Ectodermal cell (in vitro differentiated cells): ENCODE results near the gene APOBEC3C.
"Not testable (repeated sequence)": the region's sequence is repeated elsewhere in the genome, so short reads cannot be mapped to it uniquely, and the experiment has no call there.

Experiments
- H3K27ac ChIP-seq: 2 replicates; pipeline ENCODE4 v1.7.0; 2013; ENCODE audit warnings: mild to moderate bottlenecking, low read depth, low read length; ENCODE audit not compliant: insufficient read depth, poor library complexity, severe bottlenecking
- H3K27me3 ChIP-seq: 2 replicates; pipeline ENCODE4 v1.7.0; 2013; ENCODE audit warnings: mild to moderate bottlenecking, low read length; ENCODE audit not compliant: insufficient read depth, control insufficient read depth, poor library complexity, severe bottlenecking
- H3K36me3 ChIP-seq: one replicate; pipeline ENCODE4 v1.7.0; 2013; ENCODE audit warnings: low read length; ENCODE audit not compliant: control insufficient read depth, insufficient read depth
- H3K4me1 ChIP-seq: one replicate; pipeline ENCODE4 v1.7.0; 2013; ENCODE audit warnings: low read length; ENCODE audit not compliant: control insufficient read depth, insufficient read depth
- H3K4me3 ChIP-seq: 2 replicates; pipeline ENCODE4 v1.7.0; 2013; ENCODE audit warnings: low read depth, low read length, control low read depth; ENCODE audit not compliant: insufficient read depth
- H3K9me3 ChIP-seq: 2 replicates; pipeline ENCODE4 v1.7.0; 2013; ENCODE audit warnings: mild to moderate bottlenecking, low read length, moderate library complexity; ENCODE audit not compliant: control insufficient read depth
- WGBS, 2 experiments: methylation state at CpG; one replicate each; pipeline ENCODE4 v1.1.7; 2013; ENCODE audit warnings: missing lambda C conversion rate in 2 of 2; 5-methylcytosine and 5-hydroxymethylcytosine counted together

APOBEC3C gene

DNA sequence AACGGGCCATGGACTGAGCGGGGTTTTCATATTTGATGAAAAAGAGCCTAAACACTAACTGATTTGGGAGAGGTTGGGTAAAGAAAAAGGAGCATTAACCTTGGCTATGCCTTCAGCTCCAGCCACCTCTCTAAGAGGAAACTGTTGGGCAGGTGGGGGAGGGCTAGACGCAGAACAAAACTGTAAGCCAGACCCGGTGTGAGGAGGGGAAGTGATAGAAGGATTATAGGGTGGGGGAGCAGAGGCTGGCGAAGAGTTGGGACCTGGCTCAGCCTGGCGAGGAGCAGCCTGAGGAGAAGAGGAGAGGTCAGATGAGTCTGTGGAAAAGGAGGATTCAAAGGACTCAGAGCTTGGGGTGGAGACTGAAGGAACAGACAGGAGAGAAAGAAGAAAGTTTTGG lies 47.2 kb downstream of the APOBEC3C start:
- not testable (repeated sequence) for H3K4me1 ChIP-seq, H3K4me3 ChIP-seq, H3K9me3 ChIP-seq, H3K36me3 ChIP-seq, H3K27ac ChIP-seq, H3K27me3 ChIP-seq
- WGBS, 2 experiments = 73 to 83% methylated on average over 6 of the region's 6 CpGs

DNA sequence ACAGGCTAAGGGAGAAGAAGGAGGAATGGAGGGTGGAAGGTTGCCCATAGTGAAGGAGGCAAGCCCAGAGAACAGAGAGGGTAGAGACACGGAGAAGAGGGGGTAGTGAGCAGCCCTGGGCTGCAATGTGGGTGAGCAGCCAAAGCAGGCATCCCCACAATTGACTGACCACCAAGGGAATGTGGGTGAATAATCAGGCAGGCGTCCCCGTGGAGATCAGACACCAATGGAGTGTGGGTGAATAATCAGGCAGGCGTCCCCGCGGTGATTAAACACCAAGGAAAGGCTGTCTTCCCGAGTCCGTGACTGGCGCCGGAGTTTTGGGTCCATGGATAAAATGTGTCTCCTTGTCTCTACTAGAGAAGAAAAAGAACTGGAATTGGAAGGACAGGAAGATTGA lies 47.9 kb downstream of the APOBEC3C start:
- not testable (repeated sequence) for H3K27ac ChIP-seq, H3K4me1 ChIP-seq, H3K27me3 ChIP-seq, H3K9me3 ChIP-seq, H3K36me3 ChIP-seq, H3K4me3 ChIP-seq
- WGBS, 2 experiments = 86 to 88% methylated on average over 10 of the region's 10 CpGs

GRCh38 chr22:39063904-39064303 lies 49.8 kb downstream of the APOBEC3C start:
- WGBS, 2 experiments = 92 to 95% methylated on average over 8 of the region's 8 CpGs
- not testable (repeated sequence) for H3K4me3 ChIP-seq, H3K9me3 ChIP-seq, H3K36me3 ChIP-seq, H3K27ac ChIP-seq, H3K27me3 ChIP-seq, H3K4me1 ChIP-seq

DNA sequence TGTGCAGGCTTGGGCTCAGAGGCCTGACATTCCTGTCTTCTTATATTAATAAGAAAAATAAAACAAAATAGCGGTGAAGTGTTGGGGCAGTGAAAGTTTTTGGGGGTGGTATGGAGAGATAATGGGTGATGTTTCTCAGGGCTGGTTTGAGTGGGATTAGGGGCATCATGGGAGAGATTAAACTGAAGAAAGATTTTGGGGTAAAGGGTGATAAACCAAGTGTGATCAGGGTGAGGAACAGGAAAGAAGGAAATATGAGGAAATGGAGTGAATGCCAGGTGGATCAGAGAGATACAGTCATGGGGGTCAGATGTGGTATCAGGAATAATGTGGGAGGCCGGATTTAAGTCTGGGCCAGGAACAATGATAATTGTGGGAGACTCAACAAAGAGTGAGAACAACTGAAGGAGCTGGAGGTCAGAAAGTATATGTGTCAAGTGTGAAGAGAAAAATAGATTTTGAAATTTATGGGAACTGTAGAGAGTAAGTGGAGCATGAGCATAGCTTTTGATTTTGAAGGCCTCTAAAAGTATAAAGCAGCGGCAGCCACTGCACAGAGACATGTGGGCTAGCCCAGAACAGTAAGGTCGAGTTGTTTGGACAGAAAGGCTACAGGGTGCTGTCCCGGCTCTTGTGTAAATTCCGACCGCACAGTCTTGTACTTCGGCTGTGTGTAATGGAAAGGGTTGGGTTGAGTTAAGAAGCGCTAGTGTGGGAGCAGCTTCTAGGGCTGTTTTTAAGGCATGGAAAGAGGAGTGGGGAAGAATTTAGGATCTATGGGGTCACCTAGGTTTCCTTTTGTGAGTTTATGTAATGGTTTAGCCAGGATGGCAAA lies 52.6 kb downstream of the APOBEC3C start:
- H3K27ac ChIP-seq, H3K27me3 ChIP-seq: not testable (repeated sequence)
- WGBS, 2 experiments = 92 to 94% methylated on average over 9 of the region's 9 CpGs

GRCh38 chr22:39068033-39068785 lies 54.2 kb downstream of the APOBEC3C start:
- Histone ChIP-seq H3K4me1 (no peaks in the 10 kb centered on the region), H3K27me3 (no peaks in the 10 kb centered on the region), H3K4me3 (no peak overlapping the region), H3K27ac (no peak overlapping the region), H3K9me3 (no peaks in the 10 kb centered on the region), H3K36me3 (no peaks in the 10 kb centered on the region)
- WGBS, 2 experiments = 80 to 82% methylated on average over 13 of the region's 13 CpGs

More for the DNA sequence above, 52.6 kb downstream of the APOBEC3C start:
- H3K4me1 ChIP-seq, H3K9me3 ChIP-seq, H3K4me3 ChIP-seq, H3K36me3 ChIP-seq: not testable (repeated sequence)
